C4-2B (cell line): ENCODE data around the gene GLP1R.

ENCODE experiments used
- H3K27ac ChIP-seq: fragments of 450-650 bp; 2 replicates; pipeline ENCODE4 v1.5.1; 2017
- CTCF ChIP-seq: fragments of 450-650 bp; conservative IDR thresholded peaks from 2 replicates; pipeline ENCODE4 v1.5.1; 2017; ENCODE audit warnings: mild to moderate bottlenecking
- ZFX ChIP-seq: fragments of 450-650 bp; IDR thresholded peaks from 2 replicates; pipeline ENCODE4 v1.6.1; 2017

Gene GLP1R

GRCh38 chr6:39075010-39075686, 26.6 kb downstream of the GLP1R start:
- H3K27ac ChIP-seq, result no peak overlapping the region
- TF ChIP-seq ZFX (no peak), CTCF (no peak)

- TF ChIP-seq CTCF (no peak), ZFX (no peak)
These were observed 27.4 kb downstream of the GLP1R start for GRCh38 chr6:39075807-39076622.

GRCh38 chr6:39076623-39077535, 28.3 kb downstream of the GLP1R start:
- TF ChIP-seq CTCF (no peak), ZFX (no peak)
- H3K27ac ChIP-seq, result no peak overlapping the region

More at GRCh38 chr6:39075807-39076622, 27.4 kb downstream of the GLP1R start:
- H3K27ac ChIP-seq, result no peak overlapping the region

- no peak overlapping the region for H3K27ac ChIP-seq
- TF ChIP-seq ZFX (no peak), CTCF (no peak)
These were observed 29.5 kb downstream of the GLP1R start for GRCh38 chr6:39077882-39078594.

- H3K27ac ChIP-seq, result no peak overlapping the region
- no peak for TF ChIP-seq CTCF
- no peak for TF ChIP-seq ZFX
These were observed 30.1 kb downstream of the GLP1R start for GRCh38 chr6:39078695-39079094.

GRCh38 chr6:39079197-39080125, 30.9 kb downstream of the GLP1R start:
- H3K27ac ChIP-seq, result no peak overlapping the region
- TF ChIP-seq ZFX (no peak), CTCF (no peak)
